Inflammatory macrophage (primary cell): ENCODE data around the gene TECTA.

ENCODE experiments used
- DNase-seq, 2 donors: peaks; one replicate each; pipeline ENCODE4 v3.0.0-alpha.2; 2020 to 2022
- total RNA-seq, 18 experiments: gene quantifications; one replicate each; lab custom pipeline; 2026; ENCODE audit warnings: mixed read lengths in 6 of 18, inconsistent platforms in 2 of 18; lab: John Stamatoyannopoulos, UW

Gene TECTA
- total RNA-seq: 0 to 0.65 (median 0.13) reads per million in 18 experiments

GRCh38 chr11:121100943-121101342 is at the start of gene TECTA:
Gene TECTA (plus strand): TSS chr11:121101243. CDS start chr11:121102666, 1,423 bp downstream.
- no peak for DNase-seq

- DNase-seq: no peak
Observed at GRCh38 chr11:121053244-121053643, 47.8 kb upstream of the TECTA start.

- DNase-seq: no peak
Observed at GRCh38 chr11:121054266-121054665, 46.8 kb upstream of the TECTA start.

GRCh38 chr11:121055076-121055475 is 46.0 kb upstream of the TECTA start:
- no peak for DNase-seq

- no peak for DNase-seq
Observed at GRCh38 chr11:121057922-121058321, 43.1 kb upstream of the TECTA start.

GRCh38 chr11:121058941-121059340 is 42.1 kb upstream of the TECTA start:
- no peak for DNase-seq

- DNase-seq: peak; percentile 36 to 75
Observed at GRCh38 chr11:121059605-121060004, 41.4 kb upstream of the TECTA start.

GRCh38 chr11:121063728-121064127 is 37.3 kb upstream of the TECTA start:
- DNase-seq: no peak

GRCh38 chr11:121066623-121067022 is 34.4 kb upstream of the TECTA start:
- DNase-seq: no peak

GRCh38 chr11:121067026-121067425 is 34.0 kb upstream of the TECTA start:
- DNase-seq: no peak

- DNase-seq: no peak
Observed at GRCh38 chr11:121067453-121067852, 33.6 kb upstream of the TECTA start.

- DNase-seq: no peak
Observed at GRCh38 chr11:121067962-121068647, 32.9 kb upstream of the TECTA start.

- no peak for DNase-seq
Observed at GRCh38 chr11:121068787-121069186, 32.3 kb upstream of the TECTA start.

- DNase-seq: no peak
Observed at GRCh38 chr11:121070951-121071845, 29.8 kb upstream of the TECTA start.

- no peak for DNase-seq
Observed at GRCh38 chr11:121071846-121072450, 29.1 kb upstream of the TECTA start.

GRCh38 chr11:121081321-121081720 is 19.7 kb upstream of the TECTA start:
- no peak for DNase-seq

GRCh38 chr11:121082219-121082618 is 18.8 kb upstream of the TECTA start:
- no peak for DNase-seq

GRCh38 chr11:121082670-121083069 is 18.4 kb upstream of the TECTA start:
- DNase-seq: no peak

GRCh38 chr11:121086866-121087265 is 14.2 kb upstream of the TECTA start:
- DNase-seq: no peak

- no peak for DNase-seq
Observed at GRCh38 chr11:121089566-121089965, 11.5 kb upstream of the TECTA start.

- no peak for DNase-seq
Observed at GRCh38 chr11:121090145-121090721, 10.8 kb upstream of the TECTA start.

- peak; percentile 87 to 92 for DNase-seq
Observed at GRCh38 chr11:121091492-121092152, 9.4 kb upstream of the TECTA start.
